Stimulated activated naive CD4-positive, alpha-beta T cell (primary cell): ENCODE measurements around the gene PPP6R3.

Source experiments
- DNase-seq, 6 experiments: peaks; one replicate each; lab custom pipeline; 2025; lab: John Stamatoyannopoulos, UW

PPP6R3 gene

DNA sequence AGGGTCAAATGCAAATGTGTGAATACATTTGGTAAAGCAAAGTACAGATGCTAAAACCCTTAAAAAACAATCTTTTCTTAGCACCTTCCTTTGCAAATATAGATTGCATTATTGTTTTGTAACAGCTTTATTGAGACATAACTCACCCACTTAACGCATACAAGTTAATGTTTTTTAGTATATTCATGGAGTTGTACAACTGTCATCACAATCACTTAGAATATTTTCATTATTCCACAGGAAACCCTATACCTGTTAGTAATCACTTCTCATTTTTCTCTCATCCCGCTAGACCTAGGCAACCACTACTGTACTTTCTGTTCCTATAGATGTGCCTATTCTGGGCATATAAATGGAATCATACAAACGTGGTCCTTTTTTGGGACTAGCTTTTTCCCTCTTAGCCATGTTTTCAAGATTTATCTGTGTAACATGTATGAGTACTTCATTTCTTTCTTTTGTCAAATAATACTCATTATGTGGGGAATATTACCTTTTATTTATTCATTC lies 34.7 kb downstream of the PPP6R3 start:
- no peak for DNase-seq

DNA sequence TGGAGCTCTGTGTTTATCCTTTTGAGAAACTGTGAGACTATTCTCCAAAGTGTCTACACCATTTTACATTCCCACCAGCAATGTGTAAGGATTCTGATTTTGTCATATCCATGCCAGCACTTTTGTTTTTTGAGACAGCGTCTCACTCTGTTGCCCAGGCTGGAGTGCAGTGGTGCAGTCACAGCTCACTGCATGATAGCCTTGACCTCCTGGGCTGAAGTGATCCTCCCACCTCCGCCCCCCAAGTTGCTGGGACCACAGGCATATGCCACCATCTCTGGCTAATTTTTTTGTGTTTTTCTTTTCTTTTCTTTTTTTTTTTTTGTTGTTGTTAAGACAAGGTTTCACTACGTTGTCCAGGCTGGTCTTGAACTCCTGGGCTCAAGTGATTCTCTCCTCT lies 35.3 kb downstream of the PPP6R3 start:
- no peak for DNase-seq

DNA sequence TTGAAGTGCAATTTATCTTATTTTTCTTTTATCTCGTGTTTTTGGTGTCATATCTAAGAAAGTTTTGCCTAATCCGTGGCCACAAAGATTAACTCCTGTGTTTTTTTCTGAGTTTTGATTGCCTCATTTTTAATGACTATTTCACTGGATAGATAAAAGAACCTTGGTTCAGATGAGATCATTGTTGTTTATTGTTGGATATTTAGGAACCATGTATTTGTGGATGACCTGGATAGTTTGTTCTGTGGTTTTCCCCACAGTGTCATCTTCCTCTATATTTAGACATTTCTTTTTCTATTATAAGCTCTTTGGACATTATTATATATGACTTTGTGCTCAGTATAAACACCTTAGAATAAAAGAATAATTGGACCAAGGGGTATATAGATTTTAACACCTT lies 37.2 kb downstream of the PPP6R3 start:
- DNase-seq = no peak

DNA sequence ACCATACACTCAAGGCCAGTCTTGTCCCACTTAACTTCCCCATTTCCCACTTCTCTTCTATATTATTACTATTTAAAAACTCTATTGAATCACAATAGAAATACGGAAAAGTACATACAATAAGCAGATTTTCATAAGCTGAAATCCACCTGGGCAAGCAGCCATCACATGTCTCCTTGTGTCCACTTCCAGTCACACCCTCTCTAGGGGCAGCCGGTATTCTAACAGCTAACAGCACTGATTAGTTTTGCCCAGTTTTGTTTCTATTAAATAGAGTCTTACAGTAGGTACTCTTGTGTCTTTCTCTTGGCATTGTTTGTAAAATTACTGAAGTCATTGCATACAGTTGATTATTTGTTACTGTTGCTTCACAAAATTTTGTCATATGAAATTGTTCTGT lies 37.8 kb downstream of the PPP6R3 start:
- no peak for DNase-seq

DNA sequence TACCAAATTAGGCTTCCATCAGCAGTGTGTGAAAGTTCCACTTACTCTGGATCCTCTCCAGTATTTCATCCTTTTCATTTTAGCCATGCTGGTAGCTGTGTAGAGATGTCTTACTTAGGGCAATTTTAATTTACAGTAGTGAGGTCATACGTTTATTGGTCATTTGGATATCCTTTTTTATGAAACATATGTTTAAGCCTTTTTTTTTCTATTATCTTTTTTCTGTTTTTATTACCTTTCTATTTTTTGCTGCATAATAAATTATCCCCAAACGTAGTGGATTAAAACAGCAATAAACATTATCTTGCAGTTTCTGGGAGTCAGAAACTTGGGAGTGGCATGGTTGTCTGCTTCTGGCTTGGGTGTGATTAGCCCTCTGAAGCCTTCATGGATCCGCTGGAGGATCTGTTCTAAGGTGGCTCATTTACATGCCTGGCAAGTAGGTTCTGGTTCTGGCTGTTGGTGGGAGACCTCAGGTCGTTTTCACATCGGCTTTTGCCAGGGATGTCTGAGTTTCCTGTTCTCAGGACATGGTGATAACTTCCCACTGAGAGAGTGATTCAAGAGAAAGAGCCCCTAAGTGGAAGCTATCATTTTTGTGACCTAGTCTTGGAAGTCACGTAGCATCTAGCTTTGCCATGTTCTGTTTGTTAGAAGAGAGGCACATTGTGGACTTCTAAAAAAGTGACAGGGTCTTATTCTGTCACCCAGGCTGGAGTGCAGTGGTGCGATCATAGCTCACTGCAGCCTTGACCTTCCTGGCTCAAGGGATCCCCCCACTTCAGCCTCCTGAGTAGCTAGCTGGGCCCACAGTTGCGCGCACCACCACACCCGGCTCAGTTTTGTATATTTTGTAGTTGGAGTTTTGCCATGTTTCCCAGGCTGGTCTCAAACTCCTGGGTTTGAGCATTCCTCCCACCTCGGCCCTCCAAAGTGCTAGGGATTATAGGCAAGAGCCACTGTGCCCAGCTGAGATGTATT lies 38.6 kb downstream of the PPP6R3 start:
- DNase-seq = no peak

DNA sequence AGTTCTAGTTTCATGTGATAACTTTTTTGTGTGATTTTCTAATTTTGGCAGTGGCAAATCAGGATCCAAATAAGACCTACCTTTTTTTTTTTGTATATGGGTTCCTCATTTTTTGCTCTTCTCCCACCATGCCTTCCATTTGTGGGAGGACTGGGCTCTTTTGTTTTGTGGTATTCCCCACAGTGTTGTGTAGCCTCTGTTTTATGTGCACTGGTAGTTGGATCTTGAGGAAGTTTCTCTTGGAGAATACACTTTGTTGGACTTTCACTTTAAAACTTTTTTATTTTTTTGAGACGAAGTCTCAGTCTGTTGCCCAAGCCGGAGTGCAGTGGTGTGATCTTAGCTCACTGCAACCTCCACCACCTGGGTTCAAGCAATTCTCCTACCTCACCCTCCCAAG lies 39.7 kb downstream of the PPP6R3 start:
- no peak for DNase-seq

DNA sequence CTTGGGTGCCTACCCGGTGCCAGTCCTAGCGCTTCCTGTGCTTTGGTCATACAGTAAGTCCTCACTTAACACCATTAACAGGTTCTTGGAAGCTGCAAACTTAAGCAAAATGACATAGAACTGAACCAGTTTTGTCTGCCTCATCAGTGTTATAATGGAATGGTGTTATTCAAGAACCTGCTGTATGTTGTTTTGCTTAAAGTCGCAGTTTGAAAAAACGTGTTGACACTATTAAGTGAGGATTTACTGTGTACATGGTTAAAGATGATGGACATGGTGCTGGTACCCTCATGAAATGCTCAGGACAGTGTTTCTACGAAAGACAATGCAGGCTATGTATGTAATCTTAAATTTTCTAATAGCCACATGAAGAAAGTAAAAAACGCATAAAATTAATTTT lies 41.3 kb downstream of the PPP6R3 start:
- no peak for DNase-seq

DNA sequence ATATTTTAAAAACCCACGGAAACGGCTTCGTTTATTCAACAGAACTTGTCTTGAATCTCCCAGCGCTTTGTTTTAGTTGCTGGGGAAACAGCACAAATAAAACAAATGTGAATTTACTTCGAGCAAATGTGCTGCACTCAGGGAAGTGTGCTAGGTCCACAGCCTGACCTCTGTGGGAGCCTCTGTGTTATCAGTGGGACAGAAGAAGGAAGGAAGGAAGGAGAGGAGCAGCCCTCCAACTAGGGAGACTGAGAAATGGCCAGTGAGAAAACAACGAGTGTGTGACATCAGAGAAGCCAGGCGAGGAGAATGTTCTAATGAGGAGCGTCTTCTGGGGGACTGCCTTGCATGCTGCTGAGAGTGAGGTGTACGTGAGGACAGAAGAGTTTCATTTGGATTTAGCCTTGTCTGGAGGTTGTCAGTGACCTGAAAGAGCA lies 42.7 kb downstream of the PPP6R3 start:
- DNase-seq = no peak

DNA sequence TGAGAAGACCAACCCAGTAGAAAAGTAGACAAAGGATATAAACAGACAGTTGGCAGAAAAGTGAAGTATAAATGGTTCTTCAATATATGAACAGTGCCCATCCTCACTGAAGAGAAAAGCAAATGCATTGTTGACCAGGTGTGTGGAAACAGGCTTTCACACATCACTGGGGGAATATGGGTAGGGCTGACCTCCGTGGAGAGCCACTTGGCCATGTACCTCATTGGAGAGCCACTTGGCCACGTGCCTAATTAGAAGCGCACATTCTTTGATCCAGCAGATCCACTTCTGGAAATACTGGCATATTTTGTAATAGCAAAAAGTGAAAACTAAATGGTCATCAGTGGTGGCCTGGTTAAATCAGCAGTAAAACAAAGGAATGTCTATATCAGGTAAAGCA lies 43.2 kb downstream of the PPP6R3 start:
- DNase-seq = no peak

DNA sequence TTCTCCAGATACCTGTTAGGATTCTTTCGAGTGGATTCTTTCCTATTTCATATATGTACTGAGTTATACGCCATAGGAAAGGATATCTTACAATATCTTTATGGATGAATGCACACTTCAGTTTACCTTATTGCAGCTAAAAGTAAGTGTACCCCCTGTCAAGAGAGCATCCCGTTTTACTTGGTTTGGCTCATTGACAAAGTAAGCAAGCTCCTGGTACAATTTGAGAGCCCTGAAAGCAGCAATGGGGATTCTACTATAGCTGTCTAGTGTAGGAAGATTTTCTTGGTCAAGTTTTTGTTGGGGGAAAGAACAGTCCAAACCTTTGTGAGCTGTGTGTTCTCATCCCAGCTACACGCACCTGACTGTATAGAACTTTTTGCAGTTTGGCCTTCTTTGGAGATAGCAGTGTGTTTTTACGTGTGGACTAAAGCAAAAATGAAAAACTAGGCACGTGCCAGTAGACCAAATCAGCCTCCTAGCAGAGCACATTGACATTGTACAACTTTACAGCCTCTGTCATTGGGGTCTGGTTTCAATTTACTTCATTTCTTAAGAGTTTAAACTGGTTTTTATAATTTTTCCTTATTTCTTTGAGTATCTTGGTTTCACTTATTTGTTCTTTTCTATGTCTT lies 44.0 kb downstream of the PPP6R3 start:
- no peak for DNase-seq

DNA sequence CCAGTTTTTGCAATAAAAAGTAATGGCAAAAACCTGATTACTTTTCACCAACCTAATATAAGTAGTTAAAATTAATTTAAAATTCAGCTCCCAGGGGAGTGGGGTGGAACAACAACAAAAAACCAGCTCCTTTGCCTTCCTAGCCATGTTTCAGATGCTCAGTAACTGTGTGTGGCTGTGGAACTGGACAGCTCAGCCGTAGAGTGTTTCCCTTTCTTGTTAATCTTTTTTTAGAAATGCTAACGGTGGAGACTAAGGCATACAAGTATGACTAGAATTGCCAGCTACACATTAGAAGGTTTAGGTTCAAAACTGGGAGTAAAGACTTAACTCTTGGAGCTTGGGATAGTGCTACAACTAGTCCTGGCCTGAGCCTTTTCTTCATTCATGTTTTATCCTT lies 45.0 kb downstream of the PPP6R3 start:
- no peak for DNase-seq

DNA sequence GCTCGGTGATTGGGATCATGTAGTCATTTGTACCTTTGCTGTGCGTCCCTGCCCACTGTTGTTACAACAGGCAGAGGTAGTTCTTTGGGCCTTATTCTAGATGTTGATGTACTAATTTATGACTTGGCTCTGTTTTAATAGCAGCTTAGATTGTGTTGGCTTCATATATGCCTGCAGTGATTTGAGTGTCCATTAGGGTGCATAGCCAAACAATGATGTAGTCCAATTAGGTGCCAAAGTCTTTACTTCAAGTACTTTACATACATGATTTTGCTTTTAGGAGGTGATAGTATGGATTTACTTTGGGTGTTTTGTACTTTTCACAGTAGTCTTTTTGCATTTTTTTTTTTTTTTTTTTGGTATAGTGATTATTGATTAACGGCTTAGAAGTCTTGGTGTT lies 46.4 kb downstream of the PPP6R3 start:
- DNase-seq = no peak

DNA sequence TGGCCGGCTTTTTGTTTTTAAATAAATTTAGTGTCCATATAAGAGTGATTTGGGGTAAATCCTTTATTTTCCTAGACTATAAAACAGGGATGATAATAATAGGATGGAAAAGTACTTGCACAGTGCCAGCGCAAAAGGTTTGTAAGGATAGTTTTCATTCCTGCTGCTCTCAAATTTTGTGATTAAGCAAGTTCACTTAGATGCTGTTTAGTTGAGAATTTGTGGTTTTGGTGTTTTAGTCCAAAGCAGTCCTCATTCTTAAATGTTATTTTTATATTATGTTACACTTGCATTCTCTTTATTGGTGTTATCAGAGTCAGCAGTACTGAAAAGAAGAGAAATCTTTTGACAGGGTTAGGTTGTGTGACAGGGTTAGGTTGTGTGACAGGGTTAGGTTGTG lies 47.9 kb downstream of the PPP6R3 start:
- DNase-seq = no peak

DNA sequence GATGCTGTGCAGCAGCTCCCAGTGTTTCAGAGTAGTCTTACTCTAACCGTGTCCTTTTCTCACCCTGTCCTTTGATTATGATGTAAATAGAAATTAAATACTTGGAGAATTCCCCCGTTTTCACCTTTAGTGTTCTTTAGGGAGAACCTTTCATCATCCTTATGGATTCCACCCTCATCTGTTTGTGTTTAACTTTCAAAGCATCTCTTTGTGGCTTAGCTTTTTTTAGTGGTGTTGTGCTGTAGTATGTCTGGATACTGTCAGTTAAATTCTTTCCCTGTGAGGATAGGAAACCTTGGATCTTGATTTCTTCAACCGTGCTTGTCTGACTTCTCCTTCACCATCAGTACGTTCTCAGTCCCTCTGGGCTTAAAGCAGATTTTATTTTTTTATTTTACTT lies 48.5 kb downstream of the PPP6R3 start:
- DNase-seq = no peak

DNA sequence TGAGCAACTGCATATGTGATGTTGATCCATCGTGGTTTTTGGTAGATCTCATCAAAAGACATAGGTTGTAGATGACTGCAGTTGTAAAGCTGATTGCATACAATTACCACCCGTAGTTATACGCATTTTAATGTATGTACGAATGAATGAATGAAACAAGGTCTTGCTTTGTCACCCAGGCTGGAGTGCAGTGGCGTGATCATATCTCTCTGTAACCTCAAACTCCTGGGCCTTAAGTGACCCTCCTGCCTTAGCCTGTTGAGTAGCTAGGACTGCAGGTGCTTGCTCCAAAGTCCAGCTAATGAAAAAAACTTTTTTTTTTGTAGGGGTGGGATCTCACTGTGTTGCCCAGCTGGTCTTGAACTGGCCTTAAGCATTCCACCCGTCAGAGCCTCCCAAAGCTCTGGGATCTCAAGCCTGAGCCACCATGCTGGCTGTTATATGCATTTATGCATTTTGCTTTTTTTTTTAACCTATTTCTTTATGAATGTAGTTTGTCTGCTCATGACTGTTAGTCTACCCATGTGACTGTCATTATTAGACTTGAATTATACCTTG lies 53.5 kb downstream of the PPP6R3 start:
- no peak for DNase-seq

DNA sequence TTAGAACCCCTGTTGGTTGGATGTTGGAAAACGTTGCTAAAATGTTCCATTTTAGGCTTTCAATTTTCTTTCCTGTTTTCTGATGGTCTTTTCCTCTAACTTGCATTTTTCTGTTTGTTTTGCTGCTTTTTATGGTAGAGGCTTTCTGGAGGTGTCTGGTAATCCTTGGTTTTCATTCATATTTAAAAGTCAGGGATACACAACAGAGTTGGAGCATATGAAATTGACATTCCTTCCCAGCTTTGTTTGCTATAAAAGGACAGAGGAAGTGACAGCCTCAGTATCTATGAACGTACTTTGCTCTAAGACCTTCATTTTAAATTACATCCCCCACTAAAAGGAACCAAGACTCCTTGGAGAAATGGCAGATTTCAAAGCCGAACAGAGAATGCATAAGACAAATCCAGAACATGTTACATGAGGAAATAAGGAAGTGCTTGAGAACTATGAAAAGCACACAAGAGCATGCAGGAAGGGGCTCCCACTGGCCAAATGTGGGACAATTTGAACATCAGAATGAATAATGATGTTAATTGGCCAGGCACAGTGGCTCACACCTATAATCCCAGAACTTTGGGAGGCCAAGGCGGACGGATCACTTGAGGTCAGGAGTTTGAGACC lies 56.7 kb downstream of the PPP6R3 start:
- DNase-seq = no peak

DNA sequence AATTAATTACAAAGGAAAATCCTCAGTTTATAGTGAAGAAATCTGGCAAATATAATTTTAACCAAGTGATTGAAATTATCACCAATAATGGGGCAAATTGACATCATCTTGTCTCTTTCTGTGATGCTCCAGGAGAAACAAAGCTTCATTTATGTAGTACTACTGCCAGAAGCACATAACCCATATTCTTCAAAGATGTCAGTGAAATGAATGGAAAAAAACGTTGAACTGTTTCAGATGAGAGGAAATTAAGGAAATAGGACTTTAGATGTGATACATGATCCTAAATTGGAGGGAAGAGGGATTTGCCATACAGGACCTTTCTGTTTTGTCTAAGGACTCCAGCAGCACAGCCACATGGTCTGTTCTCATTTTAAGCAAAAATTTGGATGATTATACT lies 57.6 kb downstream of the PPP6R3 start:
- DNase-seq = no peak

DNA sequence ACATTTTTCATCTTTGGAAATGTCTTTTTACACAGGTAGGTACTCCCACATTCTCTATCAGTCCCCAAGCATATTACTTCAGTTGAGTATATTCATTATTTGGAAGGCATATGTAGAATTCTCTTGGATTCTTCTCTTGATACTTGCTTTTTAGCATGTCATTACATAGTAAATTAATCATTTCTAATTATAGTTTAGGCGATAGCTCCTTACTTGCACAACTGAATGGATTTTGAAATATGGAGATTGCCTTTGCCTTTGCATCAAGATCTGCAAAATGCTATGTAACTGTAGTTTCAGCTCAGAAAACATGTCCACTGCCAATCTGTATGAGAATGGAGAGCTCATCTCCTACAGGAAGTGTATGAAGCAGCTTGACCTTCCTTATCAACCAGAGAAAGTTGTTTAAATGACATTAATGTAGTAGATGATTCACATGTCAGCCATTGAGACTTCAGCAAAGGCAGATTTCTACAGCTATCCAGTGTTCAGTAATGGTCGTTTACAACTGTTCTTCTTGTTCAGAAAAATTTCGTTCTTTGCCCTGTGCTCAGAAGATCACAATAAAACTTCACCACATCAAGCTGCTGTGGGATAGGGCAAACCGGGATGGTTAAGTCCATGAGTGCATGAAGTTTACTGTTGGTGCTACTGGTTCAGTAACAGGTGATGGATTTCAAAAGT lies 61.6 kb downstream of the PPP6R3 start:
- DNase-seq = no peak

DNA sequence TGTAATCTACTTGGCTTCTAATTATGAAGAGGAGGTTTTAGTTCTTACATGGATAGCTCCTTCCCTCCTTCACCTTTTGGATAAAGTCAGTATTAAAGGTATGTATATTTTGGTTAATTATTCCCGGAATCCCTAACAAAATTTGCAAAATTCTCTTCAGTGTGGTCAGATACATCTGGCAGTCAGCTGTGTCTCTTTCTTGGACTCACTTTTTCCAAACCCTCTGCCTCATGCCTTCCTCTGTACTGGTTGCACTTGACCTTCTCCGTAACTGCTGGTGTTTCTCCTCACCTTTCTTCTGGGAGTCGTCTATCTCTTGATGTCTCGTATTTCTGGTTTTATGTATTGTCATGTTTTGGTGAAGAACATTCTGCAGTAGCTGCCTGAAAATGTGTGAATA lies 62.5 kb downstream of the PPP6R3 start:
- DNase-seq = no peak

DNA sequence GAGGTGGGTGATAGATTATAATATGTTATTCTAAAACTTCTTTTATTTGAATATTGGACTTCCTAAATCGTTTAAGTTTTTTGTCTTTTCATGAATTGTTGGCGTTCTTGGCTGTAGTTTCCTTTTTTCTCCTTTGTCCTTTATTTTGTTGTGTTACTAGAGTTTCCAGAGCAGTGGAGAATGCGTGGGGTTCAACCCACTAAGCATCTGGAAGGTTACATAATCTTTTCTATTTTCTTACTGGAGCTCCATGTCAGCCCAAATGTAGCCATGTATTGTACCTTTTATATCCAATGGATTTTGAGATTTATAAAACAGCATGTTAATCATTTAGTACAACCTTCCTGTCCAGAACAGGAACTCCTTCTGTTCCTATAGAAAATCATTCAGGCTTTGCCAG lies 63.2 kb downstream of the PPP6R3 start:
- DNase-seq = no peak

DNA sequence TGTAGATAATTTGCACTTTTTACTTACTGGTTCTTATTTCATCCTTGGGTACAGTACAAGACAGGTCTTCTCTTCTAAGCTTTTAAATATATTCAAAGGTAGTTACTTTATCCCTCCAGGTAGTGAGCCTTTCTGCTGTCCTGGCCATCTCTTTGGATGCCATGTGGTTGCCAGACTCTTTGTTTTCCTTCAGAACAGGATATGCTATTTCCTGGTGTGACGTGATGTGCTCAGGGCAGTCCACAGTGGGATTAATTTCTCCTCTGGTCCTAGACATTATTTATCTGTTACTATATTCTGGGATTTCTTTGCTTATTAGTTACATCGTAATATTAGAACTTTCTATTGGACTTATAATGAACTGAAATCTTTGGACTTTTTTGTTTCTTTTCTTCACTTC lies 63.7 kb downstream of the PPP6R3 start:
- no peak for DNase-seq

DNA sequence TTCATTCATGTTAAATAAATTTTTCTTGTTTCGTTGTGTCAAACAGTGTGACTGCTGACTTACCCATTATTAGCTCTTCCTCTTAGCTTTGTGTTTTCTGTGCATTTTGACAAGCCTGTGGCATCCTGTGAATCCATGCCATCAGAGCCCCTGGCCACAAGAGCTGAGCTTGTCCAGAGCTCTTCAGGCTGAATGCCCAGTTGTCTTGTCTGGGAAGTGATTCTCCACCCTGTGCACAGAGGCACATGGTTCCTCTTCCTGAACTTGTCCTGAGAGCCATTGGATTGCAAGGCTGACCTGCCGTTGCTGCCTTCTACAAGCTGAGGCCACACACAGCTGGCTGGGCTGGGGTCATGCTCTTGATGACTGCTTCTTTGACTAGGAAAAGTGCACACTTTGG lies 64.1 kb downstream of the PPP6R3 start:
- DNase-seq = no peak
